ENCODE results near the gene MSI2.

MSI2 gene

GRCh38 chr17:57631871-57632270 lies 375.5 kb downstream of the MSI2 start:
- no peak for DNase-seq

- no peak for DNase-seq
Measured at GRCh38 chr17:57632294-57632693, 376.0 kb downstream of the MSI2 start.

GRCh38 chr17:57633236-57633635 lies 376.9 kb downstream of the MSI2 start:
- no peak for DNase-seq

GRCh38 chr17:57634713-57635465 lies 378.6 kb downstream of the MSI2 start:
- no peak for DNase-seq

- no peak for DNase-seq
Measured at GRCh38 chr17:57636274-57636673, 380.0 kb downstream of the MSI2 start.

GRCh38 chr17:57636985-57637665 lies 380.8 kb downstream of the MSI2 start:
- no peak for DNase-seq

GRCh38 chr17:57637666-57638010 lies 381.3 kb downstream of the MSI2 start:
- DNase-seq, result no peak

GRCh38 chr17:57638284-57638683 lies 382.0 kb downstream of the MSI2 start:
- DNase-seq, result no peak

- no peak for DNase-seq
Measured at GRCh38 chr17:57639381-57639780, 383.1 kb downstream of the MSI2 start.

GRCh38 chr17:57640079-57640478 lies 383.8 kb downstream of the MSI2 start:
- DNase-seq, result no peak

GRCh38 chr17:57641761-57642160 lies 385.4 kb downstream of the MSI2 start:
- DNase-seq, result no peak

- DNase-seq, result no peak
Measured at GRCh38 chr17:57643062-57643461, 386.7 kb downstream of the MSI2 start.

- no peak for DNase-seq
Measured at GRCh38 chr17:57644326-57644725, 388.0 kb downstream of the MSI2 start.

GRCh38 chr17:57645950-57646665 lies 389.8 kb downstream of the MSI2 start:
- DNase-seq, result no peak

- no peak for DNase-seq
Measured at GRCh38 chr17:57648720-57649119, 392.4 kb downstream of the MSI2 start.

- DNase-seq, result no peak
Measured at GRCh38 chr17:57649191-57649590, 392.9 kb downstream of the MSI2 start.

- no peak for DNase-seq
Measured at GRCh38 chr17:57649731-57650484, 393.6 kb downstream of the MSI2 start.

- DNase-seq, result no peak
Measured at GRCh38 chr17:57650548-57650947, 394.2 kb downstream of the MSI2 start.

GRCh38 chr17:57651451-57651850 lies 395.1 kb downstream of the MSI2 start:
- no peak for DNase-seq

- DNase-seq, result no peak
Measured at GRCh38 chr17:57651996-57652395, 395.7 kb downstream of the MSI2 start.

GRCh38 chr17:57652811-57653210 lies 396.5 kb downstream of the MSI2 start:
- no peak for DNase-seq

GRCh38 chr17:57653279-57653678 lies 397.0 kb downstream of the MSI2 start:
- no peak for DNase-seq

GRCh38 chr17:57654040-57654775 lies 397.9 kb downstream of the MSI2 start:
- DNase-seq, result no peak

All from NCI-H510A (cell line).